IMR-90 (cell line): ENCODE data around the gene ADGRV1. TPM values are rescaled to one million over a fixed set of nuclear protein-coding genes. Genes with fewer than 3 reads are reported as not detected.

ENCODE experiments used
- ATAC-seq: fragments of 200-7000 bp; cut with Tn5 transposase; 2 replicates; pipeline ENCODE4 v1.9.1; 2020; ENCODE audit warnings: low read depth, mild to moderate bottlenecking, moderate library complexity
- BruUV-seq: library from RNA; stranded (reverse); fragments of 400-500 nt; replicated peaks from 2 replicates; lab custom pipeline; 2021; lab: Mats Ljungman, UMichigan
- CTCF ChIA-PET: fragments of 300-600 bp; formaldehyde crosslinking; extraction: SDS; loops from one replicate; lab custom pipeline; 2021; ENCODE audit warnings: antibody characterized with exemption; lab: Yijun Ruan, JAX
- POLR2A ChIA-PET: fragments of 300-600 bp; sonication (Branson Sonifier 250); formaldehyde crosslinking; loops from one replicate; lab custom pipeline; 2022; ENCODE audit warnings: antibody characterized with exemption; ENCODE audit not compliant: unreplicated experiment; lab: Charles Lee
- DNase-seq: peaks from one replicate; pipeline ENCODE4 v3.0.0; 2013
- H2AFZ ChIP-seq: replicated peaks from 2 replicates; pipeline ENCODE3; 2013; ENCODE audit warnings: low read length, mild to moderate bottlenecking; ENCODE audit not compliant: poor library complexity
- H2AK5ac ChIP-seq: 2 replicates; pipeline ENCODE4 v1.6.1; 2013; ENCODE audit warnings: low read depth, low read length, inconsistent platforms
- H2AK9ac ChIP-seq: replicated peaks from 2 replicates; pipeline ENCODE3; 2013; ENCODE audit warnings: mild to moderate bottlenecking, low read depth, low read length, moderate library complexity; ENCODE audit not compliant: poor library complexity
- H2BK120ac ChIP-seq: 2 replicates; pipeline ENCODE4 v1.6.1; 2013; ENCODE audit warnings: low read depth, low read length, inconsistent platforms
- H2BK15ac ChIP-seq: 3 replicates; pipeline ENCODE4 v1.6.1; 2013; ENCODE audit warnings: low read depth, low read length, inconsistent platforms
- H2BK20ac ChIP-seq: 2 replicates; pipeline ENCODE4 v1.6.1; 2013; ENCODE audit warnings: low read depth, mild to moderate bottlenecking, inconsistent platforms, low read length, moderate library complexity
- H2BK5ac ChIP-seq: 2 replicates; pipeline ENCODE4 v1.6.1; 2013; ENCODE audit warnings: mild to moderate bottlenecking, low read depth, low read length, inconsistent platforms; ENCODE audit not compliant: poor library complexity, severe bottlenecking
- H3K14ac ChIP-seq: replicated peaks from 2 replicates; pipeline ENCODE4 v1.6.1; 2013; ENCODE audit warnings: low read depth, low read length, inconsistent platforms
- H3K18ac ChIP-seq: 2 replicates; pipeline ENCODE4 v1.6.1; 2013; ENCODE audit warnings: low read depth, low read length, control low read depth
- H3K23ac ChIP-seq: 2 replicates; pipeline ENCODE4 v1.6.1; 2013; ENCODE audit warnings: low read depth, low read length, inconsistent platforms
- H3K27ac ChIP-seq: 2 replicates; pipeline ENCODE4 v1.5.1; 2013; ENCODE audit warnings: mild to moderate bottlenecking, control low read depth, low read length; ENCODE audit not compliant: insufficient read depth
- H3K27me3 ChIP-seq: 2 replicates; pipeline ENCODE4 v1.6.1; 2013; ENCODE audit warnings: low read length; ENCODE audit not compliant: control insufficient read depth, insufficient read depth
- H3K36me3 ChIP-seq: 2 replicates; pipeline ENCODE4 v1.6.1; 2013; ENCODE audit warnings: low read length, mixed read lengths; ENCODE audit not compliant: control insufficient read depth, insufficient read depth
- H3K4ac ChIP-seq: 2 replicates; pipeline ENCODE4 v1.6.1; 2013; ENCODE audit warnings: low read depth, low read length, inconsistent platforms
- H3K4me1 ChIP-seq: 2 replicates; pipeline ENCODE4 v1.6.1; 2013; ENCODE audit warnings: low read length, mixed read lengths; ENCODE audit not compliant: control insufficient read depth, insufficient read depth
- H3K4me2 ChIP-seq: 2 replicates; pipeline ENCODE4 v1.6.1; 2013; ENCODE audit warnings: low read depth, mild to moderate bottlenecking, control low read depth, low read length, moderate library complexity
- H3K4me3 ChIP-seq: 2 replicates; pipeline ENCODE4 v1.5.1; 2013; ENCODE audit warnings: low read depth, mild to moderate bottlenecking, control low read depth, low read length, moderate library complexity; ENCODE audit not compliant: insufficient read depth
- H3K56ac ChIP-seq: 2 replicates; pipeline ENCODE4 v1.6.1; 2013; ENCODE audit warnings: low read length, inconsistent platforms; ENCODE audit not compliant: insufficient read depth; ENCODE audit errors: extremely low read depth
- H3K79me1 ChIP-seq, 2 experiments: 2 replicates each; pipeline ENCODE4 v1.6.1; 2013; ENCODE audit warnings: low read length in 2 of 2, inconsistent platforms in 1 of 2, low read depth in 1 of 2
- H3K9ac ChIP-seq: 2 replicates; pipeline ENCODE4 v1.6.1; 2013; ENCODE audit warnings: low read depth, low read length, control low read depth
- H3K9me1 ChIP-seq: 2 replicates; pipeline ENCODE4 v1.6.1; 2013; ENCODE audit warnings: low read length, inconsistent platforms; ENCODE audit not compliant: insufficient read depth
- H3K9me3 ChIP-seq: 2 replicates; pipeline ENCODE4 v1.6.1; 2013; ENCODE audit warnings: low read length; ENCODE audit not compliant: control insufficient read depth, insufficient read depth
- H4K20me1 ChIP-seq: 2 replicates; pipeline ENCODE4 v1.6.1; 2013; ENCODE audit warnings: low read length, inconsistent platforms; ENCODE audit not compliant: insufficient read depth
- H4K5ac ChIP-seq: 2 replicates; pipeline ENCODE4 v1.6.1; 2013; ENCODE audit warnings: mild to moderate bottlenecking, low read depth, low read length, control low read depth
- H4K8ac ChIP-seq, 2 experiments: 2 replicates each; pipeline ENCODE4 v1.6.1; 2013; ENCODE audit warnings: low read depth in 2 of 2, low read length in 2 of 2, control low read depth in 1 of 2, inconsistent platforms in 1 of 2
- H4K91ac ChIP-seq: 2 replicates; pipeline ENCODE4 v1.6.1; 2013; ENCODE audit warnings: low read depth, low read length, inconsistent platforms; ENCODE audit not compliant: insufficient read depth
- WGBS, 2 experiments: methylation state at CpG; one replicate each; pipeline versions ENCODE4 v1.1.5 to v1.1.7; 2013; ENCODE audit warnings: missing lambda C conversion rate in 2 of 2; ENCODE audit not compliant: insufficient read length in 1 of 2; ENCODE audit errors: extremely low coverage in 2 of 2; 5-methylcytosine and 5-hydroxymethylcytosine counted together
- dilution Hi-C: fragments of 300-500 bp; cut with HindIII; formaldehyde crosslinking; loops from one replicate; pipeline ENCODE4 v1.14.3; 2018; ENCODE audit warnings: low sequenced_read_pairs; ENCODE audit not compliant: unreplicated experiment
- in situ Hi-C: fragments of 300-500 bp; cut with MboI; formaldehyde crosslinking; loops from 3 replicates; pipeline ENCODE4 v1.14.3; 2019; ENCODE audit warnings: low sequenced_read_pairs, inconsistent platforms, mixed read lengths
- intact Hi-C: fragments of 100-400 bp; cut with micrococcal nuclease; formaldehyde crosslinking; loops from 2 replicates; pipeline ENCODE4 v1.10.0; 2022
- polyA plus RNA-seq, 3 experiments: library from polyadenylated mRNA; depleted of rRNA; stranded (reverse); fragments of >200 nt; gene quantifications; 2 replicates each; pipeline ENCODE4 v1.2.3, GENCODE V29; 2012; ENCODE audit warnings: low replicate concordance in 1 of 3
- total RNA-seq: library from RNA; depleted of rRNA; stranded (reverse); fragments of >200 nt; gene quantifications from 2 replicates; pipeline ENCODE4 v1.2.3, GENCODE V29; 2012
- TF ChIP-seq, protein P1 (sequence below): fragments of 150-350 bp; IDR thresholded peaks from 2 replicates; pipeline ENCODE4 v1.6.1; 2017; ENCODE audit warnings: mild to moderate bottlenecking, antibody characterized with exemption, low read length, low read depth
- TF ChIP-seq, protein P2 (sequence below): conservative IDR thresholded peaks from 2 replicates; pipeline ENCODE4 v1.5.1; 2012; ENCODE audit warnings: mild to moderate bottlenecking, low read depth, low read length, improper control_type of control experiment

Gene ADGRV1
- total and polyA plus RNA-seq, 2 of the 4 experiments (the other 2 are of a cell fraction) = under 0.01 TPM; not detected in 1

- no peak overlapping the region for H3K4me2 ChIP-seq
- dilution Hi-C loops = no loop called here
Measured at GRCh38 chr5:91132550-91132949, 574.0 kb downstream of the ADGRV1 start.

More at GRCh38 chr5:91132550-91132949, 574.0 kb downstream of the ADGRV1 start:
- no peak overlapping the region for H3K4ac ChIP-seq
- ATAC-seq (no peak), DNase-seq (no peak)
- no peak overlapping the region for H2BK5ac ChIP-seq
- 0 out of 2 replicates have a peak, but pooled peaks cover 3% of the 10 kb centered on the region for H3K9me1 ChIP-seq
- in situ Hi-C loops = no loop called here
- no peak overlapping the region for H2BK120ac ChIP-seq
- no TSS peak for BruUV-seq
- H3K4me3 ChIP-seq = no peak overlapping the region
- no peak overlapping the region for H2BK15ac ChIP-seq
- H2AK9ac ChIP-seq = no peak overlapping the region
- H2AFZ ChIP-seq = no peak overlapping the region
- TF ChIP-seq, protein P1, sequence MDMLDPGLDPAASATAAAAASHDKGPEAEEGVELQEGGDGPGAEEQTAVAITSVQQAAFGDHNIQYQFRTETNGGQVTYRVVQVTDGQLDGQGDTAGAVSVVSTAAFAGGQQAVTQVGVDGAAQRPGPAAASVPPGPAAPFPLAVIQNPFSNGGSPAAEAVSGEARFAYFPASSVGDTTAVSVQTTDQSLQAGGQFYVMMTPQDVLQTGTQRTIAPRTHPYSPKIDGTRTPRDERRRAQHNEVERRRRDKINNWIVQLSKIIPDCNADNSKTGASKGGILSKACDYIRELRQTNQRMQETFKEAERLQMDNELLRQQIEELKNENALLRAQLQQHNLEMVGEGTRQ = no peak
- TF ChIP-seq, protein P2, sequence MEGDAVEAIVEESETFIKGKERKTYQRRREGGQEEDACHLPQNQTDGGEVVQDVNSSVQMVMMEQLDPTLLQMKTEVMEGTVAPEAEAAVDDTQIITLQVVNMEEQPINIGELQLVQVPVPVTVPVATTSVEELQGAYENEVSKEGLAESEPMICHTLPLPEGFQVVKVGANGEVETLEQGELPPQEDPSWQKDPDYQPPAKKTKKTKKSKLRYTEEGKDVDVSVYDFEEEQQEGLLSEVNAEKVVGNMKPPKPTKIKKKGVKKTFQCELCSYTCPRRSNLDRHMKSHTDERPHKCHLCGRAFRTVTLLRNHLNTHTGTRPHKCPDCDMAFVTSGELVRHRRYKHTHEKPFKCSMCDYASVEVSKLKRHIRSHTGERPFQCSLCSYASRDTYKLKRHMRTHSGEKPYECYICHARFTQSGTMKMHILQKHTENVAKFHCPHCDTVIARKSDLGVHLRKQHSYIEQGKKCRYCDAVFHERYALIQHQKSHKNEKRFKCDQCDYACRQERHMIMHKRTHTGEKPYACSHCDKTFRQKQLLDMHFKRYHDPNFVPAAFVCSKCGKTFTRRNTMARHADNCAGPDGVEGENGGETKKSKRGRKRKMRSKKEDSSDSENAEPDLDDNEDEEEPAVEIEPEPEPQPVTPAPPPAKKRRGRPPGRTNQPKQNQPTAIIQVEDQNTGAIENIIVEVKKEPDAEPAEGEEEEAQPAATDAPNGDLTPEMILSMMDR = no peak
- H4K8ac ChIP-seq = no peak overlapping the region
- no peak overlapping the region for H3K27ac ChIP-seq
- 100% methylated on average over 1 of the region's 2 CpGs; no CpG with 5 or more reads in 1 of the 2 experiments for WGBS, 2 experiments
- H3K79me1 ChIP-seq = no peaks in the 10 kb centered on the region
- H3K9ac ChIP-seq = no peak overlapping the region
- ChIA-PET POLR2A (no interaction called here), CTCF (no interaction called here)
- no peak overlapping the region for H3K56ac ChIP-seq
- no peak overlapping the region for H3K23ac ChIP-seq
- H4K5ac ChIP-seq = no peak overlapping the region
- H2BK20ac ChIP-seq = no peak overlapping the region
- H2AK5ac ChIP-seq = no peak overlapping the region
- intact Hi-C loops = no loop called here
- no peak overlapping the region for H4K91ac ChIP-seq
- H3K9me3 ChIP-seq = no peaks in the 10 kb centered on the region
- no peaks in the 10 kb centered on the region for H3K27me3 ChIP-seq
- no peak overlapping the region for H3K14ac ChIP-seq
- H3K4me1 ChIP-seq = peaks cover 9% of the 10 kb centered on the region
- H3K18ac ChIP-seq = no peak overlapping the region
- no peaks in the 10 kb centered on the region for H3K36me3 ChIP-seq
- no peaks in the 10 kb centered on the region for H4K20me1 ChIP-seq
